Neural progenitor cell (in vitro differentiated cells): Measurements from ENCODE around the gene SHBG. TPM values are rescaled to one million over a fixed set of nuclear protein-coding genes. Genes with fewer than 3 reads are reported as not detected.

Experiments used
- DNase-seq: peaks from one replicate; pipeline ENCODE4 v3.0.0-alpha.2; 2016; ENCODE audit warnings: low spot score
- H2AFZ ChIP-seq: fragments of 200-600 bp; sonication (generic); replicated peaks from 2 replicates; pipeline ENCODE4 v1.6.1; 2016; ENCODE audit warnings: antibody characterized with exemption
- H3F3A ChIP-seq: fragments of 200-600 bp; sonication (generic); 2 replicates; pipeline ENCODE4 v1.6.1; 2016; ENCODE audit warnings: antibody characterized with exemption, low read depth
- H3K27ac ChIP-seq: fragments of 200-600 bp; sonication (generic); 2 replicates; pipeline ENCODE4 v1.5.1; 2016; ENCODE audit warnings: mild to moderate bottlenecking
- H3K27me3 ChIP-seq: fragments of 200-600 bp; sonication (generic); 2 replicates; pipeline ENCODE4 v1.6.1; 2016; ENCODE audit warnings: mild to moderate bottlenecking, moderate library complexity
- H3K36me3 ChIP-seq: fragments of 200-600 bp; sonication (generic); 2 replicates; pipeline ENCODE4 v1.5.1; 2016
- H3K4me1 ChIP-seq: fragments of 200-600 bp; sonication (generic); 2 replicates; pipeline ENCODE4 v1.6.1; 2016; ENCODE audit warnings: mixed run types
- H3K4me2 ChIP-seq: fragments of 200-600 bp; sonication (generic); 2 replicates; pipeline ENCODE4 v1.6.1; 2016
- H3K4me3 ChIP-seq: fragments of 200-600 bp; sonication (generic); 2 replicates; pipeline ENCODE4 v1.5.1; 2016
- H3K79me2 ChIP-seq: fragments of 200-600 bp; sonication (generic); 2 replicates; pipeline ENCODE4 v1.6.1; 2016; ENCODE audit warnings: low read depth
- H3K9ac ChIP-seq: fragments of 200-600 bp; sonication (generic); 2 replicates; pipeline ENCODE4 v1.6.1; 2016
- H3K9me3 ChIP-seq: fragments of 200-600 bp; sonication (generic); 2 replicates; pipeline ENCODE4 v1.5.1; 2016; ENCODE audit warnings: low read depth
- H4K20me1 ChIP-seq: fragments of 200-600 bp; sonication (generic); 2 replicates; pipeline ENCODE4 v1.6.1; 2016; ENCODE audit warnings: low read depth
- H3K27ac Mint-ChIP-seq: 3 replicates; pipeline ENCODE4 v1.8.0; 2021; ENCODE audit warnings: mixed read lengths
- H3K27me3 Mint-ChIP-seq: 2 replicates; pipeline ENCODE4 v1.8.0; 2022; ENCODE audit warnings: low read depth, mild to moderate bottlenecking, inconsistent platforms, moderate library complexity, mixed read lengths; ENCODE audit not compliant: insufficient read depth
- H3K36me3 Mint-ChIP-seq: 3 replicates; pipeline ENCODE4 v1.8.0; 2021; ENCODE audit warnings: mixed read lengths
- H3K4me1 Mint-ChIP-seq: 3 replicates; pipeline ENCODE4 v1.8.0; 2021; ENCODE audit warnings: mixed read lengths
- H3K4me3 Mint-ChIP-seq: 3 replicates; pipeline ENCODE4 v1.8.0; 2021; ENCODE audit warnings: mild to moderate bottlenecking, moderate library complexity, mixed read lengths
- H3K9me3 Mint-ChIP-seq: 3 replicates; pipeline ENCODE4 v1.8.0; 2020; ENCODE audit warnings: mixed read lengths
- EZH2 ChIP-seq: fragments of 200-600 bp; sonication (generic); IDR thresholded peaks from 2 replicates; pipeline ENCODE4 v1.6.1; 2017; ENCODE audit warnings: antibody characterized with exemption, mild to moderate bottlenecking, moderate library complexity
- EZH2phosphoT487 ChIP-seq: fragments of 200-600 bp; sonication (generic); IDR thresholded peaks from 2 replicates; pipeline ENCODE4 v1.6.1; 2017; ENCODE audit warnings: antibody characterized with exemption
- total RNA-seq: library from RNA; depleted of rRNA; stranded (reverse); fragments of >200 nt; gene quantifications from 2 replicates; pipeline ENCODE4 v1.2.3, GENCODE V29; 2015; ENCODE audit warnings: low replicate concordance
- TF ChIP-seq, protein P1 (sequence below): fragments of 200-600 bp; sonication (generic); IDR thresholded peaks from 2 replicates; pipeline ENCODE4 v1.5.1; 2017; ENCODE audit warnings: antibody characterized with exemption, mild to moderate bottlenecking

Gene SHBG
- total RNA-seq, 1 donor from 2014 or later: not detected

DNA sequence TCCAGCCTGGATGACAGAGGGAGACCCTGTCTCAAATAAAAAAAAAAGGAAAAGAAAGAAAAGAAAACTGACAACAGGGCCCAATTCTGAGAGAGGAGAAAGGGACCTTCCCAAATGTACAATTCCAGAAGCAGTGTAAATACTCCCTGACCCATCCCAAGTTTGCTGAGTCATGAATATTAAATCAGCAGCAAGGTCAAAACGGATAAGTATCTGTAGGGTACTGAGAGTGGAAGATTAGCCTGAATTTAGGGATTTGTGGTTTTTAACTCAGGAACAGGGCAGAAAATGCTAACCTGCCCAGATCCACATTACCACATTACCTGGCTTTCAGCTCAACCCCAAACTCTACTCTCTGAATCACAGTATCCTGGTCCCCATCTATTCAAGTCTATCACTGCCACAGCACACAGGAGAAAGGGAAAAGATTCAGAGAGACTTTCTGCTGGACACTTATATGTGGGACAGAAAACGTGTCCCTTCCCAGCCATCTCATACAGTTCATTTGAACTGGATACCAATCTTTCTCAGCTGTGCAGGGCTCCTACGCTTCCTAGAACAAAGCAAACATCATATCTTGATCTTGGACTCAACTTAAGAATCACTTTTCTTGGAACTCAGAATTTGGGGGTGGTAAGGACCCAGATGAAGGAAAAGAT, 18.2 kb upstream of the SHBG start:
- Mint-ChIP-seq H3K9me3 (no peaks in the 10 kb centered on the region), H3K36me3 (peaks cover 21% of the 10 kb centered on the region), H3K27me3 (peaks cover 6% of the 10 kb centered on the region), H3K4me3 (peak overlapping the region; percentile 34), H3K4me1 (peaks cover 32% of the 10 kb centered on the region), H3K27ac (no peak overlapping the region)
- no peak for DNase-seq
- H2AFZ ChIP-seq: no peak overlapping the region
- peaks cover 75% of the 10 kb centered on the region for H3K79me2 ChIP-seq
- peaks cover 17% of the 10 kb centered on the region for H3F3A ChIP-seq
- H3K4me2 ChIP-seq: peak overlapping the region; percentile 52
- no peak overlapping the region for H3K9ac ChIP-seq
- H3K4me3 ChIP-seq: peak overlapping the region; percentile 71
- H3K9me3 ChIP-seq: no peaks in the 10 kb centered on the region
- no peaks in the 10 kb centered on the region for H3K27me3 ChIP-seq
- no peak overlapping the region for H3K27ac ChIP-seq
- TF ChIP-seq EZH2phosphoT487 (no peak), EZH2 (no peak)
- TF ChIP-seq, protein P1, sequence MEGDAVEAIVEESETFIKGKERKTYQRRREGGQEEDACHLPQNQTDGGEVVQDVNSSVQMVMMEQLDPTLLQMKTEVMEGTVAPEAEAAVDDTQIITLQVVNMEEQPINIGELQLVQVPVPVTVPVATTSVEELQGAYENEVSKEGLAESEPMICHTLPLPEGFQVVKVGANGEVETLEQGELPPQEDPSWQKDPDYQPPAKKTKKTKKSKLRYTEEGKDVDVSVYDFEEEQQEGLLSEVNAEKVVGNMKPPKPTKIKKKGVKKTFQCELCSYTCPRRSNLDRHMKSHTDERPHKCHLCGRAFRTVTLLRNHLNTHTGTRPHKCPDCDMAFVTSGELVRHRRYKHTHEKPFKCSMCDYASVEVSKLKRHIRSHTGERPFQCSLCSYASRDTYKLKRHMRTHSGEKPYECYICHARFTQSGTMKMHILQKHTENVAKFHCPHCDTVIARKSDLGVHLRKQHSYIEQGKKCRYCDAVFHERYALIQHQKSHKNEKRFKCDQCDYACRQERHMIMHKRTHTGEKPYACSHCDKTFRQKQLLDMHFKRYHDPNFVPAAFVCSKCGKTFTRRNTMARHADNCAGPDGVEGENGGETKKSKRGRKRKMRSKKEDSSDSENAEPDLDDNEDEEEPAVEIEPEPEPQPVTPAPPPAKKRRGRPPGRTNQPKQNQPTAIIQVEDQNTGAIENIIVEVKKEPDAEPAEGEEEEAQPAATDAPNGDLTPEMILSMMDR: no peak
- peaks cover 68% of the 10 kb centered on the region for H4K20me1 ChIP-seq
- peaks cover 16% of the 10 kb centered on the region for H3K4me1 ChIP-seq
- no peaks in the 10 kb centered on the region for H3K36me3 ChIP-seq

DNA sequence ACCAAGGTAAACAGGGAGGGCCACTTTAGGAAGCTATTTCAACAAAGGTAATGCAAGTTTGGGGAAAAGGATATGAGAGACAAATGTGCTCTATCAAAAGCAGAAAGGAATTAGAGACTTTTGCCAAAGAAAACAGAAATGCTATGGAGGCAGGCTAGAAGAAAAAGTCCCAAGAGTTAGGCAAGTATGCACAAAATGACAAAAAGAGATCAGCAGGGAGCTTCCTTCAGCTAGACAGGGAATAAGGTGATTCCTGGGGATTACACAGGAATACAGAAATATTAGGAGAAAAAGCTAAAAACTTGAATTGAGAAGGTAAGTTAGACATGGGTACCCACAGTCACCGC, 17.7 kb upstream of the SHBG start:
- H3K9ac ChIP-seq: no peak overlapping the region
- TF ChIP-seq EZH2phosphoT487 (no peak), EZH2 (no peak)
- TF ChIP-seq, protein P1: no peak
- H3K27ac ChIP-seq: no peak overlapping the region
- peaks cover 70% of the 10 kb centered on the region for H3K79me2 ChIP-seq
- DNase-seq: no peak
- peaks cover 6% of the 10 kb centered on the region for H3K27me3 Mint-ChIP-seq
- peak overlapping the region; percentile 71 for H3K4me3 ChIP-seq
- H3K27me3 ChIP-seq: no peaks in the 10 kb centered on the region
- H2AFZ ChIP-seq: no peak overlapping the region
- peaks cover 63% of the 10 kb centered on the region for H4K20me1 ChIP-seq
- H3K9me3 ChIP-seq: no peaks in the 10 kb centered on the region
- peak overlapping the region; percentile 52 for H3K4me2 ChIP-seq
- H3K36me3 ChIP-seq: no peaks in the 10 kb centered on the region
- H3K9me3 Mint-ChIP-seq: no peaks in the 10 kb centered on the region
- H3K4me1 Mint-ChIP-seq: peaks cover 32% of the 10 kb centered on the region
- peaks cover 21% of the 10 kb centered on the region for H3K36me3 Mint-ChIP-seq
- H3K27ac Mint-ChIP-seq: no peak overlapping the region
- H3F3A ChIP-seq: peaks cover 17% of the 10 kb centered on the region
- H3K4me1 ChIP-seq: peaks cover 16% of the 10 kb centered on the region
- H3K4me3 Mint-ChIP-seq: peak overlapping the region; percentile 34

DNA sequence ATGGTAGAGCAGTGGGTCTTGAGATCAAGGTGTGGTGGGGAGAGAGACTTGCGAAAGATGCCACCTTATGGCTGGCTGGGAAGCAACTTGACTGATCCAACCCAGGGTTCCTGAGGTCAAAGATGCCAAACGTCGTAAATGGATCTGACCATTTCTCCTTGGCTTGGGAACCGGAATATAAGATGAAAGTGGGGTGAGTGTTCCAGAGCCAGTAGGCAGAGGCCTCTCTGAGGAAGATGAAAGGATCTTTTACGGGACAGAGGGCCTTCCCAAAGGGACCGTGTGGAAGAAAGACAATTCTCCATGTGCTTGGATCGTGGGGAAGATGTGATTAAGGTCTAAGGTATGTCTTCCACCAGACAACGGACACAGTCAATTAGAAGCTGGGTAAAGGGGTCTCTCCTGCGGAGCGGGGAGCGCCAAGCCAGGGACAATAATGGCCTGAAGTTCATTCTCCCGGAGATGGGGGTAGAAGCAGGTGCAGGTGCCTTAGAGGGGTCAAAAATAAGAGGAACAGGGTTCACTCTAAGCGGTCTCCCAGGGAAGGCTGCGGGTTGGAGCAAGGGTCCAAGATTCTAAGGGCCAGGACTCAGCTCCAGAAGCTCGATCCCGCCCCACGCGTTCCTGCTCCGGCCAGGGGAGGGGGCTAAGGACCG, 16.0 kb upstream of the SHBG start:
- H3K9me3 Mint-ChIP-seq: no peaks in the 10 kb centered on the region
- peak overlapping the region; percentile 53 for H3K27ac Mint-ChIP-seq
- H3K27me3 Mint-ChIP-seq: peaks cover 6% of the 10 kb centered on the region
- no peak for DNase-seq
- Histone ChIP-seq H3K9me3 (no peaks in the 10 kb centered on the region), H3K27ac (no peak overlapping the region), H3K9ac (peak overlapping the region; percentile 70), H2AFZ (no peak overlapping the region), H3K27me3 (no peaks in the 10 kb centered on the region), H3F3A (peaks cover 17% of the 10 kb centered on the region), H3K79me2 (peaks cover 54% of the 10 kb centered on the region), H3K4me1 (peaks cover 16% of the 10 kb centered on the region), H4K20me1 (peaks cover 52% of the 10 kb centered on the region), H3K36me3 (no peaks in the 10 kb centered on the region), H3K4me2 (peak overlapping the region; percentile 80), H3K4me3 (peak overlapping the region; percentile 71)
- no peak for TF ChIP-seq EZH2phosphoT487
- TF ChIP-seq, protein P1: peak; percentile 12
- peaks cover 19% of the 10 kb centered on the region for H3K36me3 Mint-ChIP-seq
- peaks cover 32% of the 10 kb centered on the region for H3K4me1 Mint-ChIP-seq
- H3K4me3 Mint-ChIP-seq: peak overlapping the region; percentile 95
